ENCODE measurements around the gene SLC44A3.

Gene SLC44A3

GRCh38 chr1:94843846-94844245, 23.7 kb downstream of the SLC44A3 start:
- Histone ChIP-seq H3K27me3 (ENCODE audit: control insufficient read depth, insufficient read depth, low read length) (no peaks in the 10 kb centered on the region), H3K4me1 (ENCODE audit: control insufficient read depth, insufficient read depth, low read length) (no peaks in the 10 kb centered on the region), H3K9ac (ENCODE audit: low read length) (no peak overlapping the region), H3K36me3 (ENCODE audit: control insufficient read depth, insufficient read depth, low read length) (peaks cover 15% of the 10 kb centered on the region), H3K9me3 (ENCODE audit: control insufficient read depth, low read length) (no peaks in the 10 kb centered on the region), H3K4me3 (ENCODE audit: low read length) (no peak overlapping the region)

GRCh38 chr1:94846308-94846707, 26.2 kb downstream of the SLC44A3 start:
- no peaks in the 10 kb centered on the region for H3K27me3 ChIP-seq (ENCODE audit: control insufficient read depth, insufficient read depth, low read length)
- H3K4me1 ChIP-seq (ENCODE audit: control insufficient read depth, insufficient read depth, low read length) = no peaks in the 10 kb centered on the region
- peaks cover 15% of the 10 kb centered on the region for H3K36me3 ChIP-seq (ENCODE audit: control insufficient read depth, insufficient read depth, low read length)
- no peak overlapping the region for H3K9ac ChIP-seq (ENCODE audit: low read length)
- H3K4me3 ChIP-seq (ENCODE audit: low read length) = no peak overlapping the region
- H3K9me3 ChIP-seq (ENCODE audit: control insufficient read depth, low read length) = no peaks in the 10 kb centered on the region

- Histone ChIP-seq H3K27me3 (ENCODE audit: control insufficient read depth, insufficient read depth, low read length) (no peaks in the 10 kb centered on the region), H3K9ac (ENCODE audit: low read length) (no peak overlapping the region), H3K36me3 (ENCODE audit: control insufficient read depth, insufficient read depth, low read length) (no peaks in the 10 kb centered on the region), H3K9me3 (ENCODE audit: control insufficient read depth, low read length) (no peaks in the 10 kb centered on the region), H3K4me3 (ENCODE audit: low read length) (no peak overlapping the region), H3K4me1 (ENCODE audit: control insufficient read depth, insufficient read depth, low read length) (peaks cover 10% of the 10 kb centered on the region)
Observed at GRCh38 chr1:94851571-94851970, 31.4 kb downstream of the SLC44A3 start.

GRCh38 chr1:94852788-94853187, 32.6 kb downstream of the SLC44A3 start:
- H3K27me3 ChIP-seq (ENCODE audit: control insufficient read depth, insufficient read depth, low read length) = no peaks in the 10 kb centered on the region
- H3K4me3 ChIP-seq (ENCODE audit: low read length) = no peak overlapping the region
- H3K36me3 ChIP-seq (ENCODE audit: control insufficient read depth, insufficient read depth, low read length) = no peaks in the 10 kb centered on the region

GRCh38 chr1:94854458-94855306, 34.5 kb downstream of the SLC44A3 start:
- H3K4me3 ChIP-seq (ENCODE audit: low read length) = no peak overlapping the region

More at GRCh38 chr1:94852788-94853187, 32.6 kb downstream of the SLC44A3 start:
- Histone ChIP-seq H3K4me1 (ENCODE audit: control insufficient read depth, insufficient read depth, low read length) (peaks cover 10% of the 10 kb centered on the region), H3K9ac (ENCODE audit: low read length) (no peak overlapping the region), H3K9me3 (ENCODE audit: control insufficient read depth, low read length) (no peaks in the 10 kb centered on the region)

GRCh38 chr1:94855307-94855700, 35.1 kb downstream of the SLC44A3 start:
- Histone ChIP-seq H3K9ac (ENCODE audit: low read length) (no peak overlapping the region), H3K27me3 (ENCODE audit: control insufficient read depth, insufficient read depth, low read length) (no peaks in the 10 kb centered on the region), H3K4me3 (ENCODE audit: low read length) (no peak overlapping the region), H3K9me3 (ENCODE audit: control insufficient read depth, low read length) (no peaks in the 10 kb centered on the region), H3K36me3 (ENCODE audit: control insufficient read depth, insufficient read depth, low read length) (no peaks in the 10 kb centered on the region), H3K4me1 (ENCODE audit: control insufficient read depth, insufficient read depth, low read length) (peaks cover 10% of the 10 kb centered on the region)

More at GRCh38 chr1:94854458-94855306, 34.5 kb downstream of the SLC44A3 start:
- Histone ChIP-seq H3K27me3 (ENCODE audit: control insufficient read depth, insufficient read depth, low read length) (no peaks in the 10 kb centered on the region), H3K36me3 (ENCODE audit: control insufficient read depth, insufficient read depth, low read length) (no peaks in the 10 kb centered on the region), H3K4me1 (ENCODE audit: control insufficient read depth, insufficient read depth, low read length) (peaks cover 10% of the 10 kb centered on the region), H3K9ac (ENCODE audit: low read length) (peak overlapping the region; percentile 36), H3K9me3 (ENCODE audit: control insufficient read depth, low read length) (no peaks in the 10 kb centered on the region)

DNA sequence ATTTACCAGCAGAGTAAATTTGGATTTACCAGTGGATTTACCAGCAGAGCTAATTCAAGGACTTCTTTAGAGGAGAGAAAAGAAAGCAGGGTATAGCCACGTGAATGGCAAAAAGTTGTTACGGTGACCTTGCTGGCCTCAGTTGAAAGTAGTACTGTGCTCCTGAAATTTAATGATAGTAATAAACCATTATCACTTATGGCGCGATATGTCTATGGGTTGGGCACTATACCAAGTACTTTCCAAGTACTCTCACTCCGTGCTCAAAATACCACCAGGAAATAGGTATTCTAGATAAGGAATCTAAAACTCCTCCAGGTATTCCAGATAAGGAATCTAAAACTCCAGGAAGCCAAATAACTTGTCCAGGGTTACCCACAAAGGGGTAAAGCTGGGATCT, 35.8 kb downstream of the SLC44A3 start:
- Histone ChIP-seq H3K4me1 (ENCODE audit: control insufficient read depth, insufficient read depth, low read length) (peaks cover 10% of the 10 kb centered on the region), H3K27me3 (ENCODE audit: control insufficient read depth, insufficient read depth, low read length) (no peaks in the 10 kb centered on the region), H3K36me3 (ENCODE audit: control insufficient read depth, insufficient read depth, low read length) (peaks cover 4% of the 10 kb centered on the region), H3K9ac (ENCODE audit: low read length) (no peak overlapping the region), H3K4me3 (ENCODE audit: low read length) (no peak overlapping the region), H3K9me3 (ENCODE audit: control insufficient read depth, low read length) (no peaks in the 10 kb centered on the region)

GRCh38 chr1:94856868-94857267, 36.7 kb downstream of the SLC44A3 start:
- no peaks in the 10 kb centered on the region for H3K27me3 ChIP-seq (ENCODE audit: control insufficient read depth, insufficient read depth, low read length)
- H3K9me3 ChIP-seq (ENCODE audit: control insufficient read depth, low read length) = no peaks in the 10 kb centered on the region
- H3K4me1 ChIP-seq (ENCODE audit: control insufficient read depth, insufficient read depth, low read length) = peaks cover 10% of the 10 kb centered on the region
- no peak overlapping the region for H3K9ac ChIP-seq (ENCODE audit: low read length)
- no peak overlapping the region for H3K4me3 ChIP-seq (ENCODE audit: low read length)
- H3K36me3 ChIP-seq (ENCODE audit: control insufficient read depth, insufficient read depth, low read length) = peaks cover 4% of the 10 kb centered on the region

- peaks cover 15% of the 10 kb centered on the region for H3K4me1 ChIP-seq (ENCODE audit: control insufficient read depth, insufficient read depth, low read length)
- no peak overlapping the region for H3K4me3 ChIP-seq (ENCODE audit: low read length)
- H3K9ac ChIP-seq (ENCODE audit: low read length) = no peak overlapping the region
- H3K9me3 ChIP-seq (ENCODE audit: control insufficient read depth, low read length) = no peaks in the 10 kb centered on the region
- no peaks in the 10 kb centered on the region for H3K27me3 ChIP-seq (ENCODE audit: control insufficient read depth, insufficient read depth, low read length)
- peaks cover 4% of the 10 kb centered on the region for H3K36me3 ChIP-seq (ENCODE audit: control insufficient read depth, insufficient read depth, low read length)
Observed at GRCh38 chr1:94858276-94858675, 38.1 kb downstream of the SLC44A3 start.

DNA sequence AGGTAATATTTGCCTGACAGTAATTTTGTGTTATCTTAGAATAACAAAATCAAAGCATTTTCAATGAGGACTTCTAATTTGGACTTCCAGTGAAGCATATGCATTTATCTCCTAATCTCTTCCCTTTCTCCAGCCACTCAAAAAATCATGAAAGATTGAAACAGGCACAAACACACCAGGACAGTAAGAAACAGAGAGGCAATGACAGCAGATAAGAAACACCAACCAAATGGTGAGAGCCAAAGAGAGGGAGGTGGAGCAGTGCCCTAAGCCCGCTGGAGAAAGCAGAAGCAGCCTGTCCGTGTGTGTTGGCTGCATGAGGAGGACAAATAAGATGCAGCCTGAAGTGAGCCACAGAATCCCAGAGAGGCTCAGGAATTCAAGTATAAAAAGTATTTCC, 39.0 kb downstream of the SLC44A3 start:
- Histone ChIP-seq H3K4me1 (ENCODE audit: control insufficient read depth, insufficient read depth, low read length) (peaks cover 20% of the 10 kb centered on the region), H3K9me3 (ENCODE audit: control insufficient read depth, low read length) (no peaks in the 10 kb centered on the region), H3K9ac (ENCODE audit: low read length) (no peak overlapping the region), H3K36me3 (ENCODE audit: control insufficient read depth, insufficient read depth, low read length) (peaks cover 4% of the 10 kb centered on the region), H3K4me3 (ENCODE audit: low read length) (no peak overlapping the region), H3K27me3 (ENCODE audit: control insufficient read depth, insufficient read depth, low read length) (no peaks in the 10 kb centered on the region)

GRCh38 chr1:94862718-94863117, 42.6 kb downstream of the SLC44A3 start:
- no peak overlapping the region for H3K9ac ChIP-seq (ENCODE audit: low read length)
- peaks cover 4% of the 10 kb centered on the region for H3K36me3 ChIP-seq (ENCODE audit: control insufficient read depth, insufficient read depth, low read length)
- no peak overlapping the region for H3K4me3 ChIP-seq (ENCODE audit: low read length)
- H3K27me3 ChIP-seq (ENCODE audit: control insufficient read depth, insufficient read depth, low read length) = no peaks in the 10 kb centered on the region
- H3K4me1 ChIP-seq (ENCODE audit: control insufficient read depth, insufficient read depth, low read length) = peaks cover 14% of the 10 kb centered on the region
- H3K9me3 ChIP-seq (ENCODE audit: control insufficient read depth, low read length) = no peaks in the 10 kb centered on the region

DNA sequence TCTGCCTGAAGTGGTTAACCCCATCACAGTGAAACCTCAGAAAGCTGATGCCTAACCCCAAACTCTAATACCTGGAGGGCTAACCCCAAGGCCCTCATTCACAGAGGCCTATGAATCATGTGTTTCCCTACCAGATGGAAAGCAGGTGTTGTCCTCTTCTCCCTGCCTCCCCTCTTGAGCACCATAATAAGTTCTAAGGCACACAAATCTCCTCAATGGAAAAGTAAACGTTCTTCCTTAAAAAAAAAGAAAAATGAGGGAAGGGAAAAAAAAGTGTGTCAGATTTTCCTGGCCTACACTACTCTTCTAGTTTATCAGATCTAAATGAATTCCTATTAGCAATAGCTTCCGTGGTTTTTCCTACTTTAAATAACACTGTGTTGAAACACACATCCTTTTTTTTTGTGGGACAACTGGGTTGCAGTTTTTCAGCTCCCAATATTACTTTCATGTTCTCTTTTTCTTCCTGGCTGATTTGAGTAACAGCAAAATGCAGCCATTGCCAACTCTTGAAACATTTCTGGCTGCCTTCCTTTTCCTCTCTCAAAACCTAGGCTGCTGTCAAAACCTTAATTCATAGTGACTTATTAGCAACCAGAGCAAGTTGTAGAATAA, 43.2 kb downstream of the SLC44A3 start:
- H3K36me3 ChIP-seq (ENCODE audit: control insufficient read depth, insufficient read depth, low read length) = peaks cover 4% of the 10 kb centered on the region
- no peak overlapping the region for H3K9ac ChIP-seq (ENCODE audit: low read length)
- H3K27me3 ChIP-seq (ENCODE audit: control insufficient read depth, insufficient read depth, low read length) = no peaks in the 10 kb centered on the region
- H3K4me1 ChIP-seq (ENCODE audit: control insufficient read depth, insufficient read depth, low read length) = peaks cover 14% of the 10 kb centered on the region
- H3K9me3 ChIP-seq (ENCODE audit: control insufficient read depth, low read length) = no peaks in the 10 kb centered on the region
- H3K4me3 ChIP-seq (ENCODE audit: low read length) = no peak overlapping the region

All from mucosa of stomach (tissue), 1 donor.